GM23338 (cell line): ENCODE measurements around the gene SLC16A6. TPM values are rescaled to one million over a fixed set of nuclear protein-coding genes. Genes with fewer than 3 reads are reported as not detected.

Source experiments
- ATAC-seq: fragments of 200-7000 bp; cut with Tn5 transposase; 3 replicates; pipeline ENCODE4 v1.9.1; 2020
- DNase-seq: peaks from one replicate; pipeline ENCODE4 v3.0.0-alpha.2; 2015; ENCODE audit warnings: low spot score
- H2AFZ ChIP-seq: fragments of 200-600 bp; sonication (generic); 2 replicates; pipeline ENCODE4 v1.8.0; 2016; ENCODE audit warnings: antibody characterized with exemption, mild to moderate bottlenecking, moderate library complexity
- H3F3A ChIP-seq: fragments of 200-600 bp; sonication (generic); replicated peaks from 2 replicates; pipeline ENCODE4 v1.8.0; 2017; ENCODE audit warnings: antibody characterized with exemption, mixed run types, low read depth
- H3K27ac ChIP-seq: fragments of 200-600 bp; sonication (generic); 2 replicates; pipeline ENCODE4 v1.6.1; 2016; ENCODE audit warnings: low read depth
- H3K27me3 ChIP-seq: fragments of 200-600 bp; sonication (generic); 2 replicates; pipeline ENCODE4 v1.8.0; 2016; ENCODE audit warnings: mild to moderate bottlenecking, mixed run types, moderate library complexity; ENCODE audit not compliant: insufficient read depth
- H3K36me3 ChIP-seq: fragments of 200-600 bp; sonication (generic); 2 replicates; pipeline ENCODE4 v1.8.0; 2016; ENCODE audit warnings: mild to moderate bottlenecking; ENCODE audit not compliant: insufficient read depth
- H3K4me1 ChIP-seq: fragments of 200-600 bp; sonication (generic); 2 replicates; pipeline ENCODE4 v1.8.0; 2016; ENCODE audit warnings: mild to moderate bottlenecking, moderate library complexity; ENCODE audit not compliant: insufficient read depth
- H3K4me2 ChIP-seq: fragments of 200-600 bp; sonication (generic); 2 replicates; pipeline ENCODE4 v1.7.1; 2017; ENCODE audit warnings: mixed run types
- H3K4me3 ChIP-seq: fragments of 200-600 bp; sonication (generic); 2 replicates; pipeline ENCODE4 v1.6.1; 2016; ENCODE audit warnings: mixed run types
- H3K79me2 ChIP-seq: fragments of 200-600 bp; sonication (generic); replicated peaks from 2 replicates; pipeline ENCODE4 v1.8.0; 2017; ENCODE audit warnings: mild to moderate bottlenecking; ENCODE audit not compliant: insufficient read depth
- H3K9me2 ChIP-seq: fragments of 200-600 bp; sonication (generic); 2 replicates; pipeline ENCODE4 v1.8.0; 2017; ENCODE audit not compliant: insufficient read depth
- H4K20me1 ChIP-seq: fragments of 200-600 bp; sonication (generic); replicated peaks from 2 replicates; pipeline ENCODE4 v1.8.0; 2017; ENCODE audit warnings: mild to moderate bottlenecking; ENCODE audit not compliant: insufficient read depth
- H3K27ac Mint-ChIP-seq: 2 replicates; pipeline ENCODE4 v1.8.0; 2020; ENCODE audit warnings: inconsistent platforms, mild to moderate bottlenecking, moderate library complexity, mixed read lengths
- H3K27me3 Mint-ChIP-seq: 3 replicates; pipeline ENCODE4 v1.8.0; 2022; ENCODE audit warnings: low read depth, mild to moderate bottlenecking, moderate library complexity, mixed read lengths, inconsistent platforms; ENCODE audit not compliant: insufficient read depth, poor library complexity
- H3K36me3 Mint-ChIP-seq: 3 replicates; pipeline ENCODE4 v1.8.0; 2021; ENCODE audit warnings: low read depth, mild to moderate bottlenecking, inconsistent platforms, moderate library complexity, mixed read lengths
- H3K4me1 Mint-ChIP-seq: 3 replicates; pipeline ENCODE4 v1.8.0; 2020; ENCODE audit warnings: mild to moderate bottlenecking, inconsistent platforms, mixed read lengths
- H3K4me3 Mint-ChIP-seq: 3 replicates; pipeline ENCODE4 v1.8.0; 2021; ENCODE audit warnings: moderate library complexity, mild to moderate bottlenecking, inconsistent platforms, mixed read lengths
- H3K9me3 Mint-ChIP-seq: 3 replicates; pipeline ENCODE4 v1.8.0; 2020; ENCODE audit warnings: moderate library complexity, mild to moderate bottlenecking, inconsistent platforms, mixed read lengths
- CREB1 ChIP-seq: fragments of 250-450 bp; sonication (Bioruptor Pico); IDR thresholded peaks from 2 replicates; pipeline ENCODE4 v1.5.0; 2020; ENCODE audit warnings: low read depth, mild to moderate bottlenecking, moderate library complexity
- EZH2 ChIP-seq: fragments of 200-600 bp; sonication (generic); IDR thresholded peaks from one replicate; pipeline ENCODE4 v1.8.0; 2017; ENCODE audit warnings: antibody characterized with exemption, mild to moderate bottlenecking, low read depth; ENCODE audit not compliant: unreplicated experiment
- EZH2phosphoT487 ChIP-seq: fragments of 200-600 bp; sonication (generic); IDR thresholded peaks from one replicate; pipeline ENCODE4 v1.8.1; 2018; ENCODE audit warnings: antibody characterized with exemption; ENCODE audit not compliant: unreplicated experiment
- JUNB ChIP-seq: IDR thresholded peaks from one replicate; pipeline ENCODE4 v1.6.1; 2016; ENCODE audit warnings: antibody characterized with exemption; ENCODE audit not compliant: unreplicated experiment
- NANOG ChIP-seq: IDR thresholded peaks from 2 replicates; pipeline ENCODE4 v1.6.1; 2016; ENCODE audit warnings: antibody characterized with exemption, borderline replicate concordance
- POLR2AphosphoS5 ChIP-seq: IDR thresholded peaks from 2 replicates; pipeline ENCODE4 v1.6.1; 2016; ENCODE audit warnings: antibody characterized with exemption, low read depth
- STAT1 ChIP-seq: IDR thresholded peaks from one replicate; pipeline ENCODE4 v1.6.1; 2016; ENCODE audit warnings: antibody characterized with exemption; ENCODE audit not compliant: unreplicated experiment
- ZNF114 ChIP-seq: fragments of 250-450 bp; sonication (Bioruptor Pico); IDR thresholded peaks from 2 replicates; pipeline ENCODE4 v1.5.0; 2020; ENCODE audit warnings: mild to moderate bottlenecking, moderate library complexity
- polyA plus RNA-seq: library from polyadenylated mRNA; unstranded; fragments of >200 nt; fragmentation: Nextera tagmentation; extraction: Ambion mirVana; gene quantifications from 2 replicates; pipeline ENCODE4 v1.2.1, GENCODE V29; 2016
- total RNA-seq: library from RNA; depleted of rRNA; stranded (reverse); fragments of >200 nt; shearing (Covaris generic); gene quantifications from 2 replicates; pipeline ENCODE4 v1.2.3, GENCODE V29; 2014
- TF ChIP-seq, protein P1 (sequence below): IDR thresholded peaks from 2 replicates; pipeline ENCODE4 v1.6.1; 2016; ENCODE audit warnings: antibody characterized with exemption
- TF ChIP-seq, protein P2 (sequence below), 2 experiments: fragments of 200-600 bp in 1 of 2; sonication (generic) in 1 of 2; conservative IDR thresholded peaks; 2 replicates each; pipeline versions ENCODE4 v1.5.1 to v1.6.1; 2016 to 2017; ENCODE audit warnings: antibody characterized with exemption in 2 of 2, low read depth in 2 of 2, mild to moderate bottlenecking in 2 of 2, moderate library complexity in 1 of 2
- TF ChIP-seq, protein P3 (sequence below): IDR thresholded peaks from one replicate; pipeline ENCODE4 v1.6.1; 2018; ENCODE audit warnings: antibody characterized with exemption; ENCODE audit not compliant: unreplicated experiment

The SLC16A6 gene
- total and polyA plus RNA-seq, 2 experiments from 2014 or later = not detected

DNA sequence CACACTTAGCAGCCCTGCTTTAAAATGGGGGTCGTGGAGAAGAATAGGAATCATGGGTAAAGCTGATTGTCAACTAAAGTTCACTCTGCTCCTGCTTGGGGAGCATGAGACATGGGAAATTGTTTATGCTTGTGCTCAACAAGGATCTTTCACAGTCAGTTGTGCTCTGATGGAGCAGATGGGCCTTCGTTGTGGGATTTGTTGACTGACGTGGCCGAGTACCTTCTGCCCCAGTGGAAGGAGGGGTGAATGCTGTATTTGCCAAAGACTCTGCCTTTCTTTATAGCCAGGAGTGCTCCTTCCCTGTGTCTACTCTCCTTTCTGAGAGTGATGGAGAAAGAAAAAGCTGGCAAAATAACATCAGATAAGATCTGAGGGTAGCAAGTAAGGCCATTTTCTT, 11.7 kb upstream of the SLC16A6 start:
- Histone ChIP-seq H2AFZ (no peak overlapping the region), H3K4me3 (no peak overlapping the region), H3K27ac (no peak overlapping the region), H3K9me2 (no peaks in the 10 kb centered on the region), H3K79me2 (no peaks in the 10 kb centered on the region), H3K4me2 (no peak overlapping the region), H3K27me3 (no peaks in the 10 kb centered on the region), H3K36me3 (no peaks in the 10 kb centered on the region), H3K4me1 (no peaks in the 10 kb centered on the region; the same call in 1 of the 2 replicates), H4K20me1 (no peaks in the 10 kb centered on the region), H3F3A (0 out of 2 replicates have a peak, but pooled peaks cover 3% of the 10 kb centered on the region)
- no peak overlapping the region for H3K27ac Mint-ChIP-seq
- peaks cover 18% of the 10 kb centered on the region for H3K4me1 Mint-ChIP-seq
- peaks cover 9% of the 10 kb centered on the region for H3K36me3 Mint-ChIP-seq
- TF ChIP-seq EZH2phosphoT487 = no peak
- TF ChIP-seq ZNF114 (CRISPR knock-in tag) = no peak
- no peak for TF ChIP-seq NANOG
- TF ChIP-seq POLR2AphosphoS5 = no peak
- no peak for TF ChIP-seq STAT1
- TF ChIP-seq EZH2 = no peak
- DNase-seq (no peak), ATAC-seq (no peak)
- H3K9me3 Mint-ChIP-seq = no peaks in the 10 kb centered on the region; the same call in 2 of the 3 replicates
- no peak overlapping the region for H3K4me3 Mint-ChIP-seq
- H3K27me3 Mint-ChIP-seq = peaks cover 11% of the 10 kb centered on the region

DNA sequence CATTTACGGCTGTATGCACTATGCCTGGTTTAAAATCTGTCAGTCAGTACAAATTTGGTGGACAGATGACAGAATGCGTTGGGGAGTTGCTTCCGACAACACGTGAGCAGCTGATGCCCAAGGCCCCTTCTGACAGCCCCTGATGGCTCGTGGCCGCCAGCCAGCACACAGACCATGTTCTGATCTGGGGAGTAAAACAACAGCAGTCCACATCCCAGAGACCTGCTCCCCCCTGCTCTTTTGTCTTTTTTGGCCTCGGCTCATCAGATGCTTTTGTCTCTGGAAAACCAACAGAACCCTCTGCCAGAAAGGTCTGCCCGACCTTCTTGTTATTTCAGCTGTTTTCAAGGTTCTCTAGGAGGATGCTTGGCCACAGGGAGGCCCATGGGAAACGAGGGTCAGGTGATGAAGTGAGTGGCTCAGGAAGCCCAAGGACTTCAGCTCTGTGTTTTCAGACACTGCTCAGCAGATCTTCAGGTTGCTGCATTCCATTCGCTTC, 11.2 kb upstream of the SLC16A6 start:
- no peak overlapping the region for H3K27ac Mint-ChIP-seq
- DNase-seq (no peak), ATAC-seq (peak; percentile 24; the same call in 2 of the 3 replicates)
- Histone ChIP-seq H3K4me3 (no peak overlapping the region), H4K20me1 (no peaks in the 10 kb centered on the region), H3K27me3 (no peaks in the 10 kb centered on the region), H3K4me2 (no peak overlapping the region), H3K36me3 (no peaks in the 10 kb centered on the region), H3K27ac (no peak overlapping the region), H3K9me2 (no peaks in the 10 kb centered on the region), H3K79me2 (no peaks in the 10 kb centered on the region), H3F3A (0 out of 2 replicates have a peak, but pooled peaks cover 3% of the 10 kb centered on the region), H3K4me1 (peaks cover 2% of the 10 kb centered on the region), H2AFZ (no peak overlapping the region)
- no peak overlapping the region; the same call in 2 of the 3 replicates for H3K4me3 Mint-ChIP-seq
- peaks cover 9% of the 10 kb centered on the region for H3K27me3 Mint-ChIP-seq
- peaks cover 20% of the 10 kb centered on the region for H3K4me1 Mint-ChIP-seq
- H3K36me3 Mint-ChIP-seq = peaks cover 3% of the 10 kb centered on the region
- no peak for TF ChIP-seq ZNF114 (CRISPR knock-in tag)
- TF ChIP-seq, protein P1, sequence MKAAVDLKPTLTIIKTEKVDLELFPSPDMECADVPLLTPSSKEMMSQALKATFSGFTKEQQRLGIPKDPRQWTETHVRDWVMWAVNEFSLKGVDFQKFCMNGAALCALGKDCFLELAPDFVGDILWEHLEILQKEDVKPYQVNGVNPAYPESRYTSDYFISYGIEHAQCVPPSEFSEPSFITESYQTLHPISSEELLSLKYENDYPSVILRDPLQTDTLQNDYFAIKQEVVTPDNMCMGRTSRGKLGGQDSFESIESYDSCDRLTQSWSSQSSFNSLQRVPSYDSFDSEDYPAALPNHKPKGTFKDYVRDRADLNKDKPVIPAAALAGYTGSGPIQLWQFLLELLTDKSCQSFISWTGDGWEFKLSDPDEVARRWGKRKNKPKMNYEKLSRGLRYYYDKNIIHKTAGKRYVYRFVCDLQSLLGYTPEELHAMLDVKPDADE = no peak
- no peak for TF ChIP-seq STAT1
- TF ChIP-seq JUNB = no peak
- TF ChIP-seq CREB1 (CRISPR knock-in tag) = no peak
- TF ChIP-seq EZH2 = no peak
- no peaks in the 10 kb centered on the region for H3K9me3 Mint-ChIP-seq

DNA sequence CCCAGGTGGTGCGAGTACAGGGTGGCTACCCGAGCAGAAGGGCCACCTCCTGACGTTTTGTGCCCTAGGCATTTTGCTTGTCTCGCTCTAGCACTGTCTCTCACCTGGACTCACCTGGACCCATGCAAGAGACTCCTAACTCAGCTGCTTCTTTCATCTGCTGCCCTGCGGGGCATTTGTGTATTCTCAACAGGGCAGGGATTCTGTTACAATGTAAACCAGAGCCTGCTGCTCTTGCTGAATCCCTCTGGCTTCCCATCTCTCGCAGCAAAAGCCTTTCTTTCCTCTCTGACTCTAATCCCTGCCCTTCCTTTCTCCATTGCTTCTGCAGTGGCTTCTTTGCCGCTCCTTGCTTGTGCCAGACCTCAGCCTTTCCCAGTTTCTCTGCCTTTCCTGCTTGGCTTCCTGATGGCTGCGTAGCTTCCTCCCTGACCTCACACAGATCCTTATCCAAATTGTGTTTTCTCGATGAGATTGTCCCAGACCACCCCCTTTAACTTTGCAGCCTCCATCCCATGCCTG, 10.6 kb upstream of the SLC16A6 start:
- no peaks in the 10 kb centered on the region for H3K36me3 ChIP-seq
- no peak overlapping the region for H3K4me3 ChIP-seq
- no peaks in the 10 kb centered on the region for H3K79me2 ChIP-seq
- H3K4me1 ChIP-seq = peaks cover 8% of the 10 kb centered on the region
- H3F3A ChIP-seq = 0 out of 2 replicates have a peak, but pooled peaks cover 3% of the 10 kb centered on the region
- H2AFZ ChIP-seq = no peak overlapping the region
- Mint-ChIP-seq H3K4me3 (no peak overlapping the region; the same call in 2 of the 3 replicates), H3K27me3 (peaks cover 11% of the 10 kb centered on the region), H3K36me3 (no peaks in the 10 kb centered on the region; the same call in 2 of the 3 replicates), H3K9me3 (no peaks in the 10 kb centered on the region), H3K27ac (no peak overlapping the region; the same call in 1 of the 2 replicates), H3K4me1 (peaks cover 27% of the 10 kb centered on the region)
- no peak for DNase-seq
- ATAC-seq = peak; percentile 94
- H3K27me3 ChIP-seq = no peaks in the 10 kb centered on the region
- no peaks in the 10 kb centered on the region for H4K20me1 ChIP-seq
- no peak overlapping the region for H3K27ac ChIP-seq
- no peaks in the 10 kb centered on the region for H3K9me2 ChIP-seq
- H3K4me2 ChIP-seq = no peak overlapping the region
- TF ChIP-seq, protein P2, sequence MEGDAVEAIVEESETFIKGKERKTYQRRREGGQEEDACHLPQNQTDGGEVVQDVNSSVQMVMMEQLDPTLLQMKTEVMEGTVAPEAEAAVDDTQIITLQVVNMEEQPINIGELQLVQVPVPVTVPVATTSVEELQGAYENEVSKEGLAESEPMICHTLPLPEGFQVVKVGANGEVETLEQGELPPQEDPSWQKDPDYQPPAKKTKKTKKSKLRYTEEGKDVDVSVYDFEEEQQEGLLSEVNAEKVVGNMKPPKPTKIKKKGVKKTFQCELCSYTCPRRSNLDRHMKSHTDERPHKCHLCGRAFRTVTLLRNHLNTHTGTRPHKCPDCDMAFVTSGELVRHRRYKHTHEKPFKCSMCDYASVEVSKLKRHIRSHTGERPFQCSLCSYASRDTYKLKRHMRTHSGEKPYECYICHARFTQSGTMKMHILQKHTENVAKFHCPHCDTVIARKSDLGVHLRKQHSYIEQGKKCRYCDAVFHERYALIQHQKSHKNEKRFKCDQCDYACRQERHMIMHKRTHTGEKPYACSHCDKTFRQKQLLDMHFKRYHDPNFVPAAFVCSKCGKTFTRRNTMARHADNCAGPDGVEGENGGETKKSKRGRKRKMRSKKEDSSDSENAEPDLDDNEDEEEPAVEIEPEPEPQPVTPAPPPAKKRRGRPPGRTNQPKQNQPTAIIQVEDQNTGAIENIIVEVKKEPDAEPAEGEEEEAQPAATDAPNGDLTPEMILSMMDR (conservative IDR thresholded peaks at IDR 0.05; ENCODE audit: low read depth in 2 of 2) = no peak
- TF ChIP-seq NANOG = no peak
- TF ChIP-seq, protein P3, sequence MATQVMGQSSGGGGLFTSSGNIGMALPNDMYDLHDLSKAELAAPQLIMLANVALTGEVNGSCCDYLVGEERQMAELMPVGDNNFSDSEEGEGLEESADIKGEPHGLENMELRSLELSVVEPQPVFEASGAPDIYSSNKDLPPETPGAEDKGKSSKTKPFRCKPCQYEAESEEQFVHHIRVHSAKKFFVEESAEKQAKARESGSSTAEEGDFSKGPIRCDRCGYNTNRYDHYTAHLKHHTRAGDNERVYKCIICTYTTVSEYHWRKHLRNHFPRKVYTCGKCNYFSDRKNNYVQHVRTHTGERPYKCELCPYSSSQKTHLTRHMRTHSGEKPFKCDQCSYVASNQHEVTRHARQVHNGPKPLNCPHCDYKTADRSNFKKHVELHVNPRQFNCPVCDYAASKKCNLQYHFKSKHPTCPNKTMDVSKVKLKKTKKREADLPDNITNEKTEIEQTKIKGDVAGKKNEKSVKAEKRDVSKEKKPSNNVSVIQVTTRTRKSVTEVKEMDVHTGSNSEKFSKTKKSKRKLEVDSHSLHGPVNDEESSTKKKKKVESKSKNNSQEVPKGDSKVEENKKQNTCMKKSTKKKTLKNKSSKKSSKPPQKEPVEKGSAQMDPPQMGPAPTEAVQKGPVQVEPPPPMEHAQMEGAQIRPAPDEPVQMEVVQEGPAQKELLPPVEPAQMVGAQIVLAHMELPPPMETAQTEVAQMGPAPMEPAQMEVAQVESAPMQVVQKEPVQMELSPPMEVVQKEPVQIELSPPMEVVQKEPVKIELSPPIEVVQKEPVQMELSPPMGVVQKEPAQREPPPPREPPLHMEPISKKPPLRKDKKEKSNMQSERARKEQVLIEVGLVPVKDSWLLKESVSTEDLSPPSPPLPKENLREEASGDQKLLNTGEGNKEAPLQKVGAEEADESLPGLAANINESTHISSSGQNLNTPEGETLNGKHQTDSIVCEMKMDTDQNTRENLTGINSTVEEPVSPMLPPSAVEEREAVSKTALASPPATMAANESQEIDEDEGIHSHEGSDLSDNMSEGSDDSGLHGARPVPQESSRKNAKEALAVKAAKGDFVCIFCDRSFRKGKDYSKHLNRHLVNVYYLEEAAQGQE = no peak
- TF ChIP-seq ZNF114 (CRISPR knock-in tag) = no peak
- TF ChIP-seq, protein P1 = no peak
